Caco-2 (cell line): Measurements from ENCODE around the gene RPL28. TPM values are rescaled to one million over a fixed set of nuclear protein-coding genes. Genes with fewer than 3 reads are reported as not detected.

Experiments used
- BruUV-seq: library from RNA; stranded (reverse); fragments of 400-500 nt; replicated peaks from 2 replicates; lab custom pipeline; 2021; lab: Mats Ljungman, UMichigan
- CTCF ChIA-PET: fragments of 300-600 bp; sonication (Branson Sonifier 250); formaldehyde crosslinking; loops from one replicate; lab custom pipeline; 2022; ENCODE audit warnings: antibody characterized with exemption; lab: Charles Lee
- POLR2A ChIA-PET: fragments of 300-600 bp; sonication (Branson Sonifier 250); formaldehyde crosslinking; loops from one replicate; lab custom pipeline; 2022; ENCODE audit warnings: antibody characterized with exemption; lab: Charles Lee
- DNase-seq, 2 experiments: peaks; one replicate each; pipeline versions ENCODE4 v3.0.0 to v3.0.0-alpha.2; 2020 to 2022
- H3K27me3 ChIP-seq: replicated peaks from 2 replicates; pipeline ENCODE4 v1.6.0; 2011; ENCODE audit warnings: low read length; ENCODE audit not compliant: control insufficient read depth, insufficient read depth
- H3K36me3 ChIP-seq: 2 replicates; pipeline ENCODE4 v1.5.1; 2011; ENCODE audit warnings: low read length; ENCODE audit not compliant: control insufficient read depth, insufficient read depth
- H3K4me1 ChIP-seq: fragments of 250-450 bp; sonication (Bioruptor Pico); 2 replicates; pipeline ENCODE4 v1.5.1; 2020; ENCODE audit warnings: mild to moderate bottlenecking
- H3K4me3 ChIP-seq: 2 replicates; pipeline ENCODE4 v1.5.1; 2011; ENCODE audit warnings: low read depth, mild to moderate bottlenecking, control low read depth, low read length
- H3K9me3 ChIP-seq: fragments of 250-450 bp; sonication (Bioruptor Pico); 2 replicates; pipeline ENCODE4 v1.5.1; 2020; ENCODE audit warnings: mild to moderate bottlenecking, moderate library complexity
- H3K27ac Mint-ChIP-seq: one replicate; pipeline ENCODE4 v1.8.0; 2022; ENCODE audit warnings: mixed read lengths; ENCODE audit not compliant: unreplicated experiment
- H3K27me3 Mint-ChIP-seq: one replicate; pipeline ENCODE4 v1.8.0; 2022; ENCODE audit warnings: mixed read lengths; ENCODE audit not compliant: insufficient read depth, unreplicated experiment
- H3K36me3 Mint-ChIP-seq: one replicate; pipeline ENCODE4 v1.8.0; 2022; ENCODE audit warnings: mild to moderate bottlenecking, mixed read lengths; ENCODE audit not compliant: insufficient read depth, unreplicated experiment
- H3K4me1 Mint-ChIP-seq: one replicate; pipeline ENCODE4 v1.8.0; 2022; ENCODE audit warnings: low read depth, mixed read lengths; ENCODE audit not compliant: unreplicated experiment
- H3K4me3 Mint-ChIP-seq: one replicate; pipeline ENCODE4 v1.8.0; 2022; ENCODE audit warnings: mild to moderate bottlenecking, moderate library complexity, mixed read lengths; ENCODE audit not compliant: unreplicated experiment
- H3K9me3 Mint-ChIP-seq: one replicate; pipeline ENCODE4 v1.8.0; 2022; ENCODE audit warnings: mixed read lengths; ENCODE audit not compliant: unreplicated experiment
- intact Hi-C: fragments of 100-400 bp; cut with micrococcal nuclease; formaldehyde crosslinking; loops from one replicate; pipeline ENCODE4 v1.10.0; 2022; ENCODE audit not compliant: unreplicated experiment
- total RNA-seq: library from RNA; stranded (reverse); gene quantifications from 2 replicates; pipeline ENCODE4 v1.2.3, GENCODE V29; 2022
- TF ChIP-seq, protein P1 (sequence below), 2 experiments: fragments of 200-600 bp in 1 of 2; IDR thresholded peaks; 1 replicate in 1 of 2; 2 replicates in 1 of 2; pipeline versions ENCODE4 v1.5.1 to v1.8.0; 2011 to 2022; ENCODE audit warnings: antibody characterized with exemption in 1 of 2, control low read depth in 1 of 2, inconsistent platforms in 1 of 2, low read depth in 1 of 2, low read length in 1 of 2, mild to moderate bottlenecking in 1 of 2, moderate library complexity in 1 of 2; ENCODE audit not compliant: insufficient read depth in 1 of 2, severe bottlenecking in 1 of 2, unreplicated experiment in 1 of 2

The RPL28 gene
- total RNA-seq, 1 experiment from 2014 or later, result 2,048 TPM

DNA sequence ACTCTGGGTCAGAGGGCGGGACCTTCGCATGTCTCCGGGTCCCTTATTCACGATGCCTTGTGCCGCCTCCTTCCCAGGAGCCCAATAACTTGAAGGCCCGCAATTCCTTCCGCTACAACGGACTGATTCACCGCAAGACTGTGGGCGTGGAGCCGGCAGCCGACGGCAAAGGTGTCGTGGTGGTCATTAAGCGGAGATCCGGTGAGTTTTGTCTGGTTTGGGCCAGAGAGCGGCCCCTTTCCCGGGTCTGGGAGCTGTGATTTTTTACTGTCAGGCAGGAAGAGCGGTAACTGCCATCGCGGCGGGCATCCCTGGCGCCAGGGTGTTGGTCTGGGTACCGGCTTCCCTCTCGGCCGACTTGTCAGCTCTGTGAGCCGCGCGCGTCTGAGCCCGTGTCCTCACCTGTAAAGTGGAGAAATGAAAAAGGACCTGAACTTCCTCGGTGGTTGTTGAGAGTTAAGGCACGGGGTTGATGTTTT, 800 bp downstream of the RPL28 start:
- Histone ChIP-seq H3K27me3 (no peaks in the 10 kb centered on the region), H3K4me3 (peak overlapping the region; percentile 95), H3K36me3 (peaks cover 18% of the 10 kb centered on the region), H3K9me3 (no peaks in the 10 kb centered on the region), H3K4me1 (peaks cover 30% of the 10 kb centered on the region)
- TF ChIP-seq, protein P1, sequence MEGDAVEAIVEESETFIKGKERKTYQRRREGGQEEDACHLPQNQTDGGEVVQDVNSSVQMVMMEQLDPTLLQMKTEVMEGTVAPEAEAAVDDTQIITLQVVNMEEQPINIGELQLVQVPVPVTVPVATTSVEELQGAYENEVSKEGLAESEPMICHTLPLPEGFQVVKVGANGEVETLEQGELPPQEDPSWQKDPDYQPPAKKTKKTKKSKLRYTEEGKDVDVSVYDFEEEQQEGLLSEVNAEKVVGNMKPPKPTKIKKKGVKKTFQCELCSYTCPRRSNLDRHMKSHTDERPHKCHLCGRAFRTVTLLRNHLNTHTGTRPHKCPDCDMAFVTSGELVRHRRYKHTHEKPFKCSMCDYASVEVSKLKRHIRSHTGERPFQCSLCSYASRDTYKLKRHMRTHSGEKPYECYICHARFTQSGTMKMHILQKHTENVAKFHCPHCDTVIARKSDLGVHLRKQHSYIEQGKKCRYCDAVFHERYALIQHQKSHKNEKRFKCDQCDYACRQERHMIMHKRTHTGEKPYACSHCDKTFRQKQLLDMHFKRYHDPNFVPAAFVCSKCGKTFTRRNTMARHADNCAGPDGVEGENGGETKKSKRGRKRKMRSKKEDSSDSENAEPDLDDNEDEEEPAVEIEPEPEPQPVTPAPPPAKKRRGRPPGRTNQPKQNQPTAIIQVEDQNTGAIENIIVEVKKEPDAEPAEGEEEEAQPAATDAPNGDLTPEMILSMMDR (IDR thresholded peaks at IDR 0.05; ENCODE audit: insufficient read depth in 1 of 2, low read depth in 1 of 2, low read length in 1 of 2, severe bottlenecking in 1 of 2, unreplicated experiment in 1 of 2), result no peak
- TSS peak; percentile 73 for BruUV-seq
- POLR2A ChIA-PET, result interaction anchor here (1.2 kb wide), 1 partner anchor 47 kb away, joined by 4 read pairs; the partner anchor contains the start of gene KMT5C
- H3K36me3 Mint-ChIP-seq, result peaks cover 61% of the 10 kb centered on the region
- no peak for DNase-seq
- peak overlapping the region; percentile 93 for H3K4me3 Mint-ChIP-seq
- peaks cover 15% of the 10 kb centered on the region for H3K4me1 Mint-ChIP-seq
- peak overlapping the region; percentile 89 for H3K27ac Mint-ChIP-seq
- no peaks in the 10 kb centered on the region for H3K27me3 Mint-ChIP-seq
- intact Hi-C loops, result loop anchor here (10.0 kb wide), 1 partner anchor 248 kb away; no protein-coding TSS in a partner anchor
- CTCF ChIA-PET, result no interaction called here
- H3K9me3 Mint-ChIP-seq, result no peaks in the 10 kb centered on the region

DNA sequence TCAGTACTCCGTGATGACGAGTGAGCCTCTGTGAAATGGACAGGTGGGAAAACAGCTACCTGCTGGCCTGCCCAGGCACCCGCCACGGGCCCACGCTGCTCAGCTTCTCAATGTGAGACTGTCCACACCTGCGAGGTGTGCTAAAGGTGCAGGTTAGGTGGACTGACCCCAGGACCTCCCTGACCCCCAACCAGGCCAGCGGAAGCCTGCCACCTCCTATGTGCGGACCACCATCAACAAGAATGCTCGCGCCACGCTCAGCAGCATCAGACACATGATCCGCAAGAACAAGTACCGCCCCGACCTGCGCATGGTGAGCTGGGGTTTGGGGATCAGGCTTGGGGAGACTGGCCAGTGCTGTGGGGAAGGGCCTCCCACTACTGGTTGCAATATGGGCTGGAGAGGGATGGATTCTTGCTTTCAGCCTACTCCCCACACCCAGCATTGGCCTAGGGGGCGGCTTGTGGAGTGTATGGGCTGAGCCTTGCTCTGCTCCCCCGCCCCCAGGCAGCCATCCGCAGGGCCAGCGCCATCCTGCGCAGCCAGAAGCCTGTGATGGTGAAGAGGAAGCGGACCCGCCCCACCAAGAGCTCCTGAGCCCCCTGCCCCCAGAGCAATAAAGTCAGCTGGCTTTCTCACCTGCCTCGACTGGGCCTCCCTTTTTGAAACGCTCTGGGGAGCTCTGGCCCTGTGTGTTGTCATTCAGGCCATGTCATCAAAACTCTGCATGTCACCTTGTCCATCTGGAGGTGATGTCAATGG, 2.2 kb downstream of the RPL28 start:
- CTCF ChIA-PET, result interaction anchor here (0.6 kb wide), 1 partner anchor 237 kb away, joined by 3 read pairs; no protein-coding TSS in a partner anchor
- no peaks in the 10 kb centered on the region for H3K9me3 ChIP-seq
- H3K4me3 Mint-ChIP-seq, result peak overlapping the region; percentile 93
- POLR2A ChIA-PET, result interaction anchor here (0.6 to 2.2 kb wide), 2 partner anchors 20 to 49 kb away, joined by 4 to 10 read pairs; partner anchors contain the start of genes KMT5C and UBE2S
- H3K36me3 Mint-ChIP-seq, result peaks cover 65% of the 10 kb centered on the region
- peaks cover 18% of the 10 kb centered on the region for H3K36me3 ChIP-seq
- H3K4me3 ChIP-seq, result peak overlapping the region; percentile 5; the same call in 1 of the 2 replicates
- H3K4me1 Mint-ChIP-seq, result peaks cover 7% of the 10 kb centered on the region
- no peaks in the 10 kb centered on the region for H3K27me3 Mint-ChIP-seq
- intact Hi-C loops, result loop anchor here (10.0 kb wide), 1 partner anchor 247 kb away; no protein-coding TSS in a partner anchor
- H3K4me1 ChIP-seq, result peaks cover 22% of the 10 kb centered on the region
- no TSS peak for BruUV-seq
- DNase-seq, result no peak
- H3K9me3 Mint-ChIP-seq, result no peaks in the 10 kb centered on the region
- TF ChIP-seq, protein P1 (IDR thresholded peaks at IDR 0.05; ENCODE audit: insufficient read depth in 1 of 2, low read depth in 1 of 2, low read length in 1 of 2, severe bottlenecking in 1 of 2, unreplicated experiment in 1 of 2), result no peak
- peak overlapping the region; percentile 70 for H3K27ac Mint-ChIP-seq
- no peaks in the 10 kb centered on the region for H3K27me3 ChIP-seq
